Measurements from ENCODE around the gene METTL17. TPM values are rescaled to one million over a fixed set of nuclear protein-coding genes. Genes with fewer than 3 reads are reported as not detected.
A peak's percentile ranks its signal among the peaks of the same experiment; 100 is the strongest.
"Not testable (repeated sequence)": the region's sequence is repeated elsewhere in the genome, so short reads cannot be mapped to it uniquely, and the experiment has no call there.

Gene METTL17
- total RNA-seq, 1 experiment from 2014 or later: 76.7 TPM

DNA sequence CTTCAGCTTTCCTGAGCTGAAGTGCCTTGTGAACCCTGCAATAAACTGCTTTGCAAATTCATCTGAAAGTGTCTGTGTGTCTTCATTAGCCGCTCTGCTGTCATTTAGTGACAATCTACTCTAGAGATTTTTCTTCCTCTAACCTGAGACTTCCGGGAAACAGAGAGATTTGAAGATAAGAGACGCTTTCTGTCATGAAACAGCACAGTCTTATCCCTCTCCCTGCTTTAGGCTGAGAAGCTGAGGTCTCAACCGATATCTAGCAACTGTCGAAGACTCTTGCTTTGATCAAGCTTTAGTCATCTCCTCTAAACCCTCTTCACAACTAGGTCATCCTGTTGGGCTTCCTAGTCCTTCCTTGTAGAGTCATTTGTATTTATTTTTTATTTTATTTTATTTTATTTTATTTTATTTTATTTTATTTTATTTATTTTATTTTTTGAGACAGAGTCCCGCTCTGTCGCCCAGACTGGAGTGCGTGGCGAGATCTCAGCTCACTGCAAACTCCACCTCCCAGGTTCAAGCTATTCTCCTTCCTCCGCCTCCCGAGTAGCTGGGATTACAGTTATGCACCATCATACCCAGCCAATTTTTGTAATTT lies 33.3 kb upstream of the METTL17 start:
- no TSS peak for BruUV-seq (replicated peaks)

DNA sequence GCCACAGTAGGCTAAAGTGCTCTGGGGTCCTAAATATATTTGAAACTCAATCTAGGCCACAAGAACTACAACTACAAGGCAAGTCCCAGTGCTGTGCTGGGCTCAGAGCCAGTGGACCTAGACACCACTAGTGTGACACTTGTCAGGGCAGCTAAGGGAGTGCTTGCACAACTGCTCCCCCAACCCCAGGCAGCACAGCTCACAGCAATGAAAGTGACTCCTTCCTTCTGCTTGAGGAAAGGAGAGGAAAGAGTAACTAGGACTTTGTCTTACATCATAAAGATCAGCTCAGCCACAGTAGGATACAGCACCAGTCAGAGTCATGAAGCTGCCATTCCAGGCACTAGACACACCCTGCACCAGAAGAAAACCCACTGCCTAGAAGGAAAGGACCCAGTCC lies 30.8 kb upstream of the METTL17 start:
- H3K36me3 Mint-ChIP-seq (ENCODE audit: insufficient read depth, unreplicated experiment); H3K4me1 Mint-ChIP-seq (ENCODE audit: low read depth, unreplicated experiment); H3K4me3 Mint-ChIP-seq (ENCODE audit: low read depth, unreplicated experiment); DNase-seq; BruUV-seq (replicated peaks); H3K9me3 Mint-ChIP-seq (ENCODE audit: low read depth, unreplicated experiment); CTCF ChIA-PET; intact Hi-C loops (cut with micrococcal nuclease; ENCODE audit: unreplicated experiment); H3K27ac Mint-ChIP-seq (ENCODE audit: unreplicated experiment): not testable (repeated sequence)
- peaks cover 54% of the 10 kb centered on the region for H3K27me3 Mint-ChIP-seq (ENCODE audit: unreplicated experiment)

More for the DNA sequence above, 33.3 kb upstream of the METTL17 start:
- DNase-seq: no peak
- no peaks in the 10 kb centered on the region for H3K9me3 Mint-ChIP-seq (ENCODE audit: low read depth, unreplicated experiment)
- intact Hi-C loops (cut with micrococcal nuclease; ENCODE audit: unreplicated experiment): no loop called here
- H3K27ac Mint-ChIP-seq (ENCODE audit: unreplicated experiment): no peak overlapping the region
- CTCF ChIA-PET: no interaction called here
- H3K27me3 Mint-ChIP-seq (ENCODE audit: unreplicated experiment): peaks cover 63% of the 10 kb centered on the region
- H3K4me3 Mint-ChIP-seq (ENCODE audit: low read depth, unreplicated experiment): no peak overlapping the region
- H3K4me1 Mint-ChIP-seq (ENCODE audit: low read depth, unreplicated experiment): no peaks in the 10 kb centered on the region
- H3K36me3 Mint-ChIP-seq (ENCODE audit: insufficient read depth, unreplicated experiment): no peaks in the 10 kb centered on the region
- TF ChIP-seq, protein P1, sequence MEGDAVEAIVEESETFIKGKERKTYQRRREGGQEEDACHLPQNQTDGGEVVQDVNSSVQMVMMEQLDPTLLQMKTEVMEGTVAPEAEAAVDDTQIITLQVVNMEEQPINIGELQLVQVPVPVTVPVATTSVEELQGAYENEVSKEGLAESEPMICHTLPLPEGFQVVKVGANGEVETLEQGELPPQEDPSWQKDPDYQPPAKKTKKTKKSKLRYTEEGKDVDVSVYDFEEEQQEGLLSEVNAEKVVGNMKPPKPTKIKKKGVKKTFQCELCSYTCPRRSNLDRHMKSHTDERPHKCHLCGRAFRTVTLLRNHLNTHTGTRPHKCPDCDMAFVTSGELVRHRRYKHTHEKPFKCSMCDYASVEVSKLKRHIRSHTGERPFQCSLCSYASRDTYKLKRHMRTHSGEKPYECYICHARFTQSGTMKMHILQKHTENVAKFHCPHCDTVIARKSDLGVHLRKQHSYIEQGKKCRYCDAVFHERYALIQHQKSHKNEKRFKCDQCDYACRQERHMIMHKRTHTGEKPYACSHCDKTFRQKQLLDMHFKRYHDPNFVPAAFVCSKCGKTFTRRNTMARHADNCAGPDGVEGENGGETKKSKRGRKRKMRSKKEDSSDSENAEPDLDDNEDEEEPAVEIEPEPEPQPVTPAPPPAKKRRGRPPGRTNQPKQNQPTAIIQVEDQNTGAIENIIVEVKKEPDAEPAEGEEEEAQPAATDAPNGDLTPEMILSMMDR (IDR thresholded peaks at IDR 0.05; ENCODE audit: unreplicated experiment): no peak

DNA sequence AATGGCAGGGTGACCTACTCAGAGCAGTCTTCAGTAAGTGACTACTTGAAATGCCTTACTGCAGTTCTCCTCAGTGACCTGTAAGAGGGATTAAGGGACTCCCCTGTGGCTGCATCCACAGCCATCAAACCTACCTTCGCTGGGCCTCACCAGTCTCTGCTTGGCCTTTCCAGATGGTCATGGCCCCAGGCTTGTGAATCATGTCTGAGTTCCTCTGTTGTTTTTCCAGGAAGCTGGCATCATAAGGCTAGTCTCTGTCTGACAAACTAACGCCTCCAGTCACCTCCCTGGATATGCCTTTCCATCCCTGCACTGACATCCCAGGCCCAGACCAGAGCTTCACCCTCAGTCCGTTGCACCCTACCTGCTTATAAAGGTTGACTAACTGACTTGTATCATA lies 20.4 kb upstream of the METTL17 start:
- intact Hi-C loops (cut with micrococcal nuclease; ENCODE audit: unreplicated experiment): no loop called here
- BruUV-seq (replicated peaks): no TSS peak
- CTCF ChIA-PET: no interaction called here
- TF ChIP-seq, protein P1 (IDR thresholded peaks at IDR 0.05; ENCODE audit: unreplicated experiment): no peak
- Mint-ChIP-seq H3K27me3 (ENCODE audit: unreplicated experiment) (peaks cover 28% of the 10 kb centered on the region), H3K36me3 (ENCODE audit: insufficient read depth, unreplicated experiment) (peaks cover 10% of the 10 kb centered on the region), H3K27ac (ENCODE audit: unreplicated experiment) (no peak overlapping the region), H3K9me3 (ENCODE audit: low read depth, unreplicated experiment) (no peaks in the 10 kb centered on the region), H3K4me1 (ENCODE audit: low read depth, unreplicated experiment) (peaks cover 17% of the 10 kb centered on the region), H3K4me3 (ENCODE audit: low read depth, unreplicated experiment) (no peak overlapping the region)
- DNase-seq: no peak

DNA sequence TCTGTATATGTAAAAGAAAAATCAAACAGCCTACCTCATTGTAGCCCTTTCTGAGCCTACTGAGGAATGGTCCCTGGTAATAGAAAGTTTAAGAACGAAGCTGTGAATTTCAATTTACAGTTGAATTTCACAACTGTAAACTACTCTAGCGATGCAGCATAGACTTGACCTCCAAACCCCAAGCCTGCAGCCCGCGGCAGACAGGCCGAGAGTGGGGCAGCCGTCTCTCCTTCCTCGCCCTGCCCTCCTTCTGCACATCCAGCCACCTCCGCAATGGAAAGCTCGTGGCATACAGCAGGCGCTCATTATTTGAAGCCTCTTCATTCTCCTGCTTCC lies 19.2 kb upstream of the METTL17 start:
- Mint-ChIP-seq H3K9me3 (ENCODE audit: low read depth, unreplicated experiment) (no peaks in the 10 kb centered on the region), H3K36me3 (ENCODE audit: insufficient read depth, unreplicated experiment) (peaks cover 10% of the 10 kb centered on the region), H3K4me3 (ENCODE audit: low read depth, unreplicated experiment) (peak overlapping the region; percentile 85), H3K4me1 (ENCODE audit: low read depth, unreplicated experiment) (peaks cover 17% of the 10 kb centered on the region), H3K27ac (ENCODE audit: unreplicated experiment) (no peak overlapping the region), H3K27me3 (ENCODE audit: unreplicated experiment) (peaks cover 28% of the 10 kb centered on the region)
- DNase-seq: no peak
- no TSS peak for BruUV-seq (replicated peaks)
- CTCF ChIA-PET: interaction anchor here (0.5 to 3.0 kb wide), 16 partner anchors 8 to 324 kb away, joined by 3 to 33 read pairs (median 4); partner anchors contain the start of gene SLC39A2
- TF ChIP-seq, protein P1 (IDR thresholded peaks at IDR 0.05; ENCODE audit: unreplicated experiment): no peak
- intact Hi-C loops (cut with micrococcal nuclease; ENCODE audit: unreplicated experiment): loop anchor here (5.0 kb wide), 1 partner anchor 273 kb away; no protein-coding TSS in a partner anchor

Data from Calu3 (cell line).